Activated T-cell treated with anti-CD3 and anti-CD28 coated beads for 48 hours (primary cell): ENCODE data around the gene HEXB.
"Not testable (repeated sequence)": the region's sequence is repeated elsewhere in the genome, so short reads cannot be mapped to it uniquely, and the experiment has no call there.

ENCODE experiments used
- DNase-seq: peaks from one replicate; pipeline ENCODE4 v3.0.0-alpha.2; 2020; ENCODE audit warnings: low read depth

Gene HEXB

DNA sequence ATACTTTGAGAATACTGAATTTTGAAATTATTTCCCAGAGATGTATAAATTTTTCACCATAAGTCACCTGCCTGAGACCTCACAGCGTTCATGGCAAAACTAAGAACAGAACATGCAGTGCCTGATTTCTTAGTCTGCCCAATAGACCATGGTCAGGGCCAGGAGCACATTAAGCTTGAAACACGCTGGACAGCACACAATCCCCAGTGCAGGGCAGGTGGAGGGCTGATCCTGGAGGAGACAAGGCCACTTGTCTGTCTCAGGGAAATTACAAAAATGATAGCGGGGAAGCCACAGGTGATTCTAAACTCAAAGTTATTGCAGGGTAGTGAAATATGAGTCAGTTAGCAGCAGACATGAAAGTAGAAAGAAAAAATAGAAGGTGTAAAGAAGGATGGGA lies 25.9 kb upstream of the HEXB start:
- DNase-seq = no peak

DNA sequence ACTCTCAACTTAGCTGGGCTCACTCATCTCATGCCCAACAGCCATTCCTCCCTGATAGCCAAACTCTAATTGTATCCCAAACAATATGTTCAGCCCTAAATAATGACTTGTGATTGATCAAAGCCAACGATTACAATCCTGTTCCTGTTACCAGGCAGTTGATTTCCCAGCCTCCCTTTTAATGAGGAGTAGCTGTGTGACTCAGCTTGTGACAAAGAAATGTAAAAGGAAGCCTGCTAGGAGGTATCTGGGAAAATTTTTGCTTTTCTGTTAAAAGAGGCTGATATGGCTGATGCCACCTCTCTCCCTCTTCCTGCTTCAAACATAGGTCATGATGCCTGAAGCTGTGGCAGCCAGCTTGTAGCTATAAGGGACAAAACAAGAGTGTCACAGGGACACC lies 24.9 kb upstream of the HEXB start:
- no peak for DNase-seq

DNA sequence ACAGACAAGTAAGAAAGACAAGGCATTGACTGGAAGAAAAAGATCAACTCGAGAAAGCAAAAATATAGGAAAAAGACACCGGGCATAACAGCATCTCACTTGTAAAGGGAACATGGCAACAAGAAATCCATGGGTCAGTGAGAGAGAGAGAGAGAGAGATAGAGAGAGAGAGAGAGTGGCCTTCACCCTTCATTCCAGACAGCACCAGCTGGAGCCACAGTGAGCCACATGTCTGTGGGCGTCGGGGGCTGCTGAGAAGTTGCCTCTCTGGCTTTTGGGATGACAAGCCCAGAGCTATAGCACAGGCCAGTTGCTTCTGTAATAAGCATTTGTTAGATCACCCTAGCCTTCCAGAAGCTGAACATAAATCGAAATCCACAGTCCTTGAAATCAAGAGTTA lies 24.2 kb upstream of the HEXB start:
- DNase-seq = no peak

DNA sequence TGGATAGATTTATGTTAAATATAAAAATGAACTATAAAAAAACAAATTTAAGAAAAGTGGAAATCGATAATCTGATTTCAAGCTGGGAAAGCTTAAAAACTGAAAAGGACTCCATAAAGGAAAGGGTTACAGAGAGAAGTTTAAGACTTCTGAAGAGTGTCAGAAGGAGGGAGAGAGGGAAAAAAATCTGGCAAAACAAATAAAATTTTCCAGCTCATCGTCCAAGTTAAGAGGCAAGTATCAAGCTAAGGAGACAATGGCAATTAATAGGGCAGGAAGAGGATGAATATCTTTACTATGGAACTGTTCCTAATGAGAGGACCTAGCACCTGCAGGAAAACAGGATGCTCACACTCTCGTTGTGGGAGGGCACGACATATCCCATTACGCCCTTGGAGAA lies 20.5 kb upstream of the HEXB start:
- DNase-seq = no peak

DNA sequence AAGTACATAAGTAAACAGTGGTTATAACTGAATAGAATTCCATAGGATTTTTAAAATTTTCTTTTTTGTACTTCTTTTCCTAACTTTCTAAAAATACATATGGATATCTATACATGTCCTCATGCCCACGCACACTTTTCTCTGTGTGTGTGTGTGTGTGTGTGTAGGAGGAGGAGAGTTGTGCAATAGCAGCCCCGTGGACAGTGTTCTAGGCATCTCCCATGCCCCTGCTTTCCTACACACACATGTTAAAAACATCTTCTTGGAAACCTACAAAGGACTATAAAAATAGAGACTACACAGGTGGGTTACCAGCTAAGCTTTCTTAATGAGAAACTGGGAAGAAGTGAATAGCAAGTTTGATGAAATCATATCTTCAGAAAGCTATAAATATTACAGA lies 19.8 kb upstream of the HEXB start:
- DNase-seq = no peak

DNA sequence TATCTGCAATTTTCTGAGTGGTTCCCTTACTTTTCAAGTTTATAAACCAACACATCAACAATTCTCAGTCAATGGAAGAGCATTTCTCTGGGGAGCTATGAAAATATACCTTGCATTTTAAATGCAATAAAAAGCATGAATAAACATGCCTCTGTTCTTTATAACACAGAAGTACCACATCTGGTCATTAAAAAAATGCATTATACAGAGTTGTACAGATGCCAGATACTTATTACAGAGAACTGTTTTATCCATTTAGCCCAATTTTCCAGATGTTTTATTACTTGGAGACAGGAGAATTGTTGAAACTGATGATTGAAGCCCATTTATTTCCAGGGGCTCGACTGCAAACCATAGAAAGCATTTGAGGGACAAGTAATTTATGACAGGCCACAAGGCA lies 19.2 kb upstream of the HEXB start:
- DNase-seq = no peak

DNA sequence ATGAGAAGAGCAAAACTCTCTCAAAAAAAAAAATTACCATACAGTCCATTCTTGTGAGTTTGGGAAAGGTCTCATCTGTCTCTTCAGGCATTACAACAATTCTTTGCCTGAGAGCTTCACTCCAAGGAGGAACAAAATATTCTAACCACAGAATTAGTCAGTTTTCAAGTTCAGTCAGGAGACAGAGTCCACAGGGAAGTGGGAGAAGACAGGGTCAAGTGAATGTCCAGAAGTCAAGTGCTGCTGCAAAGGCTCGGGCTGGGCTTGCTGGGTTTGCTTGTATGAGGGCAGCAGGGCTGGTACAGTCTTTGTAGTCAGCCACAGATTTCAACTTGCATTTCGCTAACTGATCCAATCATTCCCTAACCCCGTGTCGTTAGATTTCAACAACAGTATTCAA lies 17.6 kb upstream of the HEXB start:
- no peak for DNase-seq

DNA sequence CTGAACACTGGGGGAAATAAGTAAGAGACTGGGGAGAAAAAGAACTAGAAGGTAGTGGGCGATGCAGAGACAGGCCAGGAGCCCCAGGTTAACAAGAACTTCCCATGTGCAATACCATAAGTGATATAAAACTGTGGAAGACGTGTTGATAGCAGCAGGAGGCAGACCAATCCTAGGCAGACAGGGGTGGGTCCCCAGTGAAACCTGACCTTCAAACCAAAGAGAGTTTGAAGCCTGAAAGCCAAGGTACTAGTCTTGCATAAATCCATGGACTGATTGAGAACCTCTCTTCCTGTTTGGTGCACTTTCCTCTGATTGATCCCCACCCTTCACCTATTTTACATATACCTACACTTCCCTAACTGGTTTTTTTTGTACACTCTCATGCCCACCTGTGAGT lies 15.2 kb upstream of the HEXB start:
- DNase-seq = no peak

DNA sequence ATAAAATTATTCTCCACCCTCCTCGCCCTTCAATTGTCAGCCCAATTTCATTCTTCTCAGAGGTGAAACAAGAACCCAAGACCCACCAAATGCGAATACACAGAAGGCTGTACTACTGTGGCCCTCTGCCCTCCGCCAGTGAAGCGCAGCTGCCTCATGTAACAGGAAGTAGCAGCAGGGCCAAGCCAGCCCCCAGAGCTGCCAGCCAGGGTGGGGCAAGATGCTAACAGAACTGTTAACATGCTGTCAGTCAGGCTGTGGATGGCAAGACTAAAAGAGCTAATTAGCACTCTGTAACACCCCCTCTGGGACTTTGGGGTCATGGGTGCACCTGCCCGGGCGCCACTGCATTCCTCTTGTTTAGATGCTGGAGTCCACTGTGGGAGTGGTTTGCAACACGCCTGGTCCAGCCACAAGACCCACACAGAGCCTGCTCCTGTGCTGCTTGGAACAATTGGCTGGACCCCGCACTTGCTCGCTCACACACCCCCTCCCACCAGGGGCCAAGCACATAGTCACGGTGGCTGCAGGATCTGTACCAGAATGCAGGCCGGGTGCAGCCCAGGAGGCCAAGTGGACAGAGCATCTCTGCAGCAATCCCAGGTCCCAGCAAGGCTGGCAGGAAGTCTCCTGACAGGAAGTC lies 14.5 kb upstream of the HEXB start:
- DNase-seq = no peak

DNA sequence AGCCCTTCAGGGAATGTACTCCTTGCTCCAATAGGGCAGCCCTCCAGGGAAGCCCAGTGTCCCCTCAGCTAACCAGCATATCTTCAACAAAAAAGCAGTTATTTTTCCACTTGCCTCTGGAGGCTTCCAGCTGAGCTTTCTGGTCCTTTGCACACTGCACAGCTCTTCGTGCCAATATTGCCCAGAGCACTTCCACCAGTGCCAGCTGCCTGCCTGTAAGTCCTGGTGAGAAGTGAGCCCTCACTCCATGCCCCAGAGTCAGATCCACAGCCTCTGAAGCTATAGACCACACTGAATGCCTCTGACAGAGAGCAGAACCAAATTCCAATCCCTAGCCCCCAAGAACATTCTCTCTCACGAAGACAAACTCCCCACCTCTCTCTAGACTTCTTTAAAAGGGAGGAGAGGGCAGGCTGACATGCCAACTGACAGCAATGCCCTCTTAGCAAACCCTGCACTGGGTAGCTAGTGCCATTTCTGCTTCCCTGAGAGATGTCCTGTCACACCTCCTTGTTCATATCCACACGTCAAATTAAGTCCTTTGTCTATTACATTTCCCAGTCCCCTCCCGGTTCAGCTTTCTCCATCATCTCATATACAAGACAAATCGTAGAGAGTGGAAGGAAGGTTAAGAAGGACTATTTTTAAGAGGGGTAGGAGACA lies 12.7 kb upstream of the HEXB start:
- no peak for DNase-seq

DNA sequence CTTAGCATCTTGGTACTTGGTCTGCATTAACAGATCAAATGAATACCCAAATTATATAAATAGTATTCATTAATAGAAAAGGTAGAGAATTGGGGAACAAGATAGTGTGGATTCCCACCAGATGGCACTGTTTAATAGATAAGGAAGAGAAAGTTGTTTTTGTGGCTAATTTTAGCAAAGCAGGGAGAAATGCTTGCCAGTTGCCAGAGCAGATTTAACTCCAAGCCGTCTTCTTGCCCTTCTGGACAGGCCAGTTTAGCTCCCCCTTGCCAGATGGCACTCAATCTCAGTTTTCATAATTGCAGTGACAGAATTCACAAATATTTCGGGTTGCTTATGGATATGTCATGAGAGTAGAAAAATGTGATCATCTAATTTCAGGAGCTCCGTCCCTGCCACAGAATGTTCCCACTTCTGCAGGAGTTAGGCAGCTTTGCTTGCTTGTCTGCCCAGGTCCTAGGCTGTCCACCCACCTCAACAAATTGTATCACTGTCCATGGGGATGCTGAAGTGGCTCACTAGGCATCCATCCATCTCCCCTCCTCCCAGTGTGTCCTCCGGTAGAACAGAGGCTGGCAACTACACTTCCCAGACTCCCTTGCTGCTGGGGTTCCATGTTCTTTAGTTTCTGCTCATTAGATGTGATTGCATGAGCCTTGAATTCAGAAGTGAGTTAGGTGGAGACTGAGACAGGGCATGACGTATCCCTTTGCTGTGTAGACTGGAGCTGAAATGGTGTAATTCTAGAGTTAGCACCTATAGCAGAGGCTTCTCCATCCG lies 11.8 kb upstream of the HEXB start:
- DNase-seq = no peak

DNA sequence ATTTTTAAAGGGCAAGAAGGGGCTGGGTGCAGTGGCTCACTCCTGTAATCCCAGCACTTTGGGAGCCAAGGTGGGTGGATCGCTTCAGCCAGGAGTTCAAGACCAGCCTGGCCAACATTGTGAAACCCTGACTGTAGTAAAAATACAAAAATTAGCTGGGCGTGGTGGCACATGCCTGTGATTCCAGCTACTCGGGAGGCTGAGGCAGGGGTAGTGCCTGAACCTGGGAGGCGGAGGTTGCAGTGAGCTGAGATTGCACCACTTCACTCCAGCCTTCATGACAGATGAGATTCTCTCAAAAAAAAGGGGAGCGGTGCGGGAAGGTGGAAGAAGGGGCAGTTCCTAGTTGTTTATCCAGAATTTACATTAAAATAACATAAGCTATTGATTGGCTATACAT lies 8.6 kb upstream of the HEXB start:
- DNase-seq = not testable (repeated sequence)

DNA sequence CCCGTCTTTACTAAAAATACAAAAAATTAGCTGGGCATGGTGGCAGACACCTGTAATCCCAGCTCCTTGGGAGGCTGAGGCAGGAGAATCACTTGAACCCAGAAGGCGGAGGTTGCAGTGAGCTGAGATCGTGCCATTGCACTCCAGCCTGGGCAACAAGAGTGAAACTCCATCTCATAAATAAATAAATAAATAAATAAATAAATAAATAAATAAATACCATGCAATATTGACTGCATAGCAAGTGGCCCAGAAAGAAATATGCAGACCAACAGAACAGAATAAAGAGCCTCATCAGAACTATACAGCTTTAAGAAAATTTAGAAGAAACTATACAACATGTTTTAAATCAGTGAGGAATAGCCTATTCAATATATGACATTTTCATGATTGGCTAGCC lies 6.9 kb upstream of the HEXB start:
- DNase-seq = not testable (repeated sequence)

DNA sequence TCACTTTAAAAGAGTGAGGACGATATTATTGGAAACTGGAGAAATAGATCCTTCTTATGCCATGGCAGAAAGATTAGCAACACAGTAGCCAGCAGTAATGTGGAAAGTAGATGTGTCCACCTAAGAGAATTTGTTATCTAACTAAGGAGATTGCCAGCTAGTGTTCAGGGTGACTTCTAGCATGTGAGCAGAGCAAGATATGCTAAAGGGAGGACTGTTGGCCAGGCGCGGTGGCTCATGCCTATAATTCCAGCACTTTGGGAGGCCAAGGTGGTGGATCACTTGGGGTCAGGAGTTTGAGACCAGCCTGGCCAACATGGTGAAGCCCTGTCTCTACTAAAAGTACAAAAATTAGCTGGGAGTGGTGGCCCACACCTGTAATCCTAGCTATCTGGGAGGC lies 5.7 kb upstream of the HEXB start:
- not testable (repeated sequence) for DNase-seq

DNA sequence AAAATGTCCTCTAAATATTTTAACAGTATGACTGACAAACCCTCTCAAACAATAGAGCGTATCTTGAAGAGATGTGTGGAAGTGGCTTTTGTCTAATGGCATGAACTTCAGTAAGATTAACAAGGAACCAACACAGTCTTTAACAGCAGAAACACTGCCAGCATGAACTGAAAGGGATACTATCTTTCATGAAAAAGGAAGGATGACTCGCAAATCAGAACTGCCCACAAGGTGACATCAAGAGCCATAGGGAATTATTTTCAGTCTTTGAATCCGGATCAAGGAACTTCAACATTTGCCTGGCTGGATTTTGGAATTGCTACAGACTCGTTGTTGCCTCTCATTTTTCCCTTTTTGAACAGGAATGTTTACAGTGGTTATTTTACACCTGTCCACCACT lies 5.1 kb upstream of the HEXB start:
- DNase-seq = no peak

DNA sequence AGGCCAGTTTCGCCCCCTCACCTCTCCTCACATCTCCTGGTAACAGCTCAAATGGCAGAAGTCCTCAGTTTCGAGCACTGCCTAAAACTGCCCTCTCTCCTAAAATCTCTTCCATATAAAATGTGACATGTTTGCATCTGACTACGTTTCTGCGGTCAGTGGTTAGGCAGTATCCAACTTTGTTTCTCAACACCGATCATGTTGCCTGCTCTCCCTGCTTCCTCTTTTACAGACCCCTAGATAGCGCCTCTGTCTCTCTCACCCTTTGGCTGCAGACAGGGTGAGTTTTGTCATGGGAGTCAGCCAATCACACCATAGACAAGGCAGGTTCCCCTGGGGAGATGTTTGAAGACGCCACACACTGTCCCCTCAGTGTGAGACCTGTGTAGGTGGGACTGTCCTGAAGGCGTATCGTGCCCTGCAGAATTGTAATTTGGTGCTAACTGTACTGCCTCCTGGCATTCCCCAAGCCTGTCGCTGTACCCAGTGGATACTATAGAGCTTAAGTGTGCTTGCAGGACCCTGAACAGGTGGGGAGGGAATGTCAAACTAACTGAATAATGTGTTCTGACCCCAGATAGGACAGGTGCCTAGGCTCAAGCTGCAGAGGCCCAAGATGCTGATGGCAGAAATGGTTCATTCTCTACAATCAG lies 1.1 kb downstream of the HEXB start:
- DNase-seq = no peak

DNA sequence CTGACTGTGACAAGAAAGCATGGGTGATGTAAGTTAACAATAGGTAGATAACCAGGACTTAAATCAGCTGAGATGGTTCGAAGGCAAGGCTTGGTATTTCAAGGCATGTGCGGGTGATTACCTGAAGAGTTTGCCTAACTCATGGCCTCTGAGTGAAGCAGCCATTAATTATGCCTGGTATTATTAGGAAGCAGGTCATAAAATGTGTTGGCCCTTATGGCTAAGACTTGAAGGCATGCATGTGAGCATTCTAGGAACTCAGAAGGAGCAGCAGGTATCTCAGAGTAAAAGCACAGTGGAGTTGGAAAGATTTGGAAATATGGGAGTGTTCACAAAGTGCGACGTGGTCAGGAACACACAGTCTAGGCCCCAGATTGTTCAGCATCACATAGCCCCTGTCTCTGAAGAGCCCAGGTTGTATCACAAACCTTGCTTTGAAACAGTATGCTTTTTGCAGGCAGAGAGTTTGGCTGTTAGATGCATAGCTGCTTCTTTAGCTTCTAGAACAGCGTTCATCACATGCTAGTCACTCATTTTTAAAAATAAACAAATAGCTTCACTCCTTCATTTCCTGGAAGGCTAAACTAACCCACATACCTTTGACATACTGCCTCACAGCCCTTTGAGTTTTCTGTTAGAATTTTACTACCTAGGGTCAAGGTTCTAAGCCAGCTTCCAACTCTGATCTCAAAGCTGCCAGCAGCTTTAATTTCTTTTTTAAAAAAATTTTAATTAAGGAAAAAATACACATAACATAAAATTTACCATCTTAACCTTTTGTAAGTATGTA lies 2.1 kb downstream of the HEXB start:
- DNase-seq = no peak

DNA sequence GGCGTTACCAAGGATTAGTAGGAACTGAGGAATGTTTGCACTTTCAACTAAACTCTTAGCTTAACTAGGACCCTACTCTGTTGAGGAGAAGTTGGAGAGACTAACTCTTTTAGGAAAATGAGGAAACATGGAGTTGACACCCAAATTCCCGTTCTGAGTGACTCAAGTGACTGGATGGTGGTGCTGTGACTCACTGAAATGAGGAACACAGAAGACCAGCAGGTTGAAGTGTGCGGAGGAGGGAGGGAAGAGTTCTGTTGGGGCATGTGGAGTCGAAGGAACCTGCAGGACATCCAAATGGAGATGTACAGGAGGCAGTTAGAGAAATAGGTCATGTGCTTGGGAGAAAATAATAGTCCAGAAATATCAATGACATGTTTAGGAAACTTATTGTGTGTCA lies 8.2 kb downstream of the HEXB start:
- no peak for DNase-seq

DNA sequence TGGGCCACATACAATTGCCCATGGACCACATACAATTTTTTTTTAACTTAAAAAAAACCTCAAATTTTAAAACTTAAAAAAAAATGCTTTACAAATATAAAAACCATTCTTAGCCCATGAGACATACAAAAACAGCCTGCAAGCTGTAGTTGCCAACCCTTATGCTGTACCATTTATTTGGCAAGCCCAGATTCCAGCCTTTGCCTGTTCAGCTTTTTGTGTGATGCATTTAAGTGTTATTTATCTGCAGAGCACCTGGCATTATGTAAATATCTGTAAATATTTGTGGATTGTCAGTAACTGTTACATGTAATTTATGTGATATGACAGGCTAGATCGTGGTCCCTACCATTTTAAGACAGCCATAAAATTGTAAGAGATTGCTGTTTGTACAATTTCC lies 32.6 kb downstream of the HEXB start:
- DNase-seq = no peak

DNA sequence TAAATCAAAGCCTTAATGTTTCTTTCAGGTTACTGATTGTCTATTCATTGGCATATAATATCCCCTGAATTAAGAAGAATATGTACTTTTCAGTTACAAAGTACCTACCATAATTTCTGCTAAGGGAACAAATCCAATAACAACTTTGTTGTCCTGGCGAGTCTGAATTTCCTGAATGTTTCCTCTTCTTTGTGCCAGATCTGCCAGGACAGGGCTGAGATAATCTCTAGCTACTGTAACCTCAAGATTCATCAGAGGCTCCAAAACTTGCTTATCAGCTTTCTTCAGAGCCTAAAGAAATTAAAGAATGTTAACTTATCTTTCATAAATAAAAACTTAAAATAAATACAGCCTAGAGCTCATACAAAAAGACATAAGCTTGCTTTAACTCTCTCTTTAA lies 37.2 kb downstream of the HEXB start:
- no peak for DNase-seq

DNA sequence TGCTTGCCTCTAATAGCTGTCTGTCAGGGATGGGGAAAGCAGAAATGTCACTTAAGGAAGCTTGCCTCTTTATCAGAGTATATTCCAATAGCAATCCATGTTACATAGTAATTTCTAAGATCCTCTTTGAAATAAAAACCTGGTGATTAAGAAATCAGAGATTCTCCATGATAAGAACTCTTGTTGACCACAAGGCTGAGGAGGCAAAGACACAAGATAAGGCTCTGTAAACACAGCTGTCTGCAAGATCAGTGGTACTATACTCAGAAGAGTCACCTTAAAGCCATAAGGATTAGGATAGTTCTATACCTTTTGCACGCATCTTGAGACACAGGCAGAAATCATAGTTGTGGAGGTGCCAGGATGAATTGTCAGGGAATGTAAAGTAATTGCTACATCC lies 40.3 kb downstream of the HEXB start:
- DNase-seq = no peak

DNA sequence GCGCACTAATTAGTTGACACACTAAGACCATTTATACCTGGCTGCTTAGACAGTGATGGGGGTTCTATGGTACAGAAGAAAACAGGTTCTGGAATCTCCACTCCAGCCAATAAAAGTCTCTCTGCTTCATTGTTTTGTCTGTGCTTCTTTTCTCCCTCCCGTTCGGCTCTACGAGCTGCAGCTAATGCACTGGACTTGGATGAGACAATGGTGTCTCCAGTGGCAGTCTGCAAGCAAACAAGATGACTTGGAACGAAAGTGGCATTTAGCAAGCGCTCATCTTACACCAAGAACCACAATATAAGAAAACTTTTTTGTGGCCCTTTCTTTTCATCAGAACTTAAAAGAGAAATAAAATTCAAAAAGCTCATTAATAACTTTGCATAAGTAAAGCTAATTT lies 51.7 kb downstream of the HEXB start:
- DNase-seq = no peak
